AG04449 (cell line): Measurements from ENCODE around the gene ZNF77.

ENCODE experiments used
- CTCF ChIA-PET: fragments of 350-600 bp; formaldehyde crosslinking; extraction: SDS; loops from one replicate; lab custom pipeline; 2021; ENCODE audit warnings: antibody characterized with exemption; lab: Yijun Ruan, JAX
- POLR2A ChIA-PET: fragments of 400-600, 350-600 bp; formaldehyde crosslinking; extraction: SDS; loops from one replicate; lab custom pipeline; 2020; ENCODE audit warnings: antibody characterized with exemption, inconsistent platforms; lab: Yijun Ruan, JAX
- DNase-seq: peaks from one replicate; pipeline ENCODE4 v3.0.0-alpha.2; 2010; ENCODE audit warnings: low read depth, low spot score
- H3K4me3 ChIP-seq: 2 replicates; pipeline ENCODE4 v1.5.1; 2011; ENCODE audit warnings: low read depth, mild to moderate bottlenecking, control low read depth, low read length
- TF ChIP-seq, protein P1 (sequence below): IDR thresholded peaks from one replicate; pipeline ENCODE4 v1.5.1; 2011; ENCODE audit warnings: mild to moderate bottlenecking, moderate library complexity, low read length, control low read depth, inconsistent platforms; ENCODE audit not compliant: insufficient read depth; ENCODE audit errors: missing control alignments

Gene ZNF77

DNA sequence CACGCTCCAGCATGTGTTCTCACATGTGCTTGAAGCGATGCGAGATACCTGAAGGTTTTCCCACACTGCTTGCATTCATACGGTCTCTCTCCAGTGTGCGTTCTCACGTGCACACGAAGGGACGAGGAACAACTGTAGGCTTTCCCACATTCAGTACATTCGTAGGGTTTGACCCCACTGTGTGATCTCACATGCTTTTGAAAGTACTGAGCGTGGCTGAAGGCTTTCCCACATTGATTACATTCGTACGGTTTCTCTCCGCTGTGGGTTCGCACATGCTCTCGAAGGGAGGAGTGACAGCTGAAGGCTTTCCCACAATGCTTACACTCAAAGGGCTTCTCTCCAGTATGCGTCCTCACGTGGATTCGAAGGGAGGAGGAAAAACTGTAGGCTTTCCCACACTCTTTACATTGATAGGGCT lies 11.3 kb downstream of the ZNF77 start:
- no peak for DNase-seq
- no peak overlapping the region for H3K4me3 ChIP-seq
- ChIA-PET CTCF (no interaction called here), POLR2A (interaction anchor here (1.5 kb wide), 1 partner anchor 17 kb away, joined by 4 read pairs; no protein-coding TSS in a partner anchor)
- TF ChIP-seq, protein P1, sequence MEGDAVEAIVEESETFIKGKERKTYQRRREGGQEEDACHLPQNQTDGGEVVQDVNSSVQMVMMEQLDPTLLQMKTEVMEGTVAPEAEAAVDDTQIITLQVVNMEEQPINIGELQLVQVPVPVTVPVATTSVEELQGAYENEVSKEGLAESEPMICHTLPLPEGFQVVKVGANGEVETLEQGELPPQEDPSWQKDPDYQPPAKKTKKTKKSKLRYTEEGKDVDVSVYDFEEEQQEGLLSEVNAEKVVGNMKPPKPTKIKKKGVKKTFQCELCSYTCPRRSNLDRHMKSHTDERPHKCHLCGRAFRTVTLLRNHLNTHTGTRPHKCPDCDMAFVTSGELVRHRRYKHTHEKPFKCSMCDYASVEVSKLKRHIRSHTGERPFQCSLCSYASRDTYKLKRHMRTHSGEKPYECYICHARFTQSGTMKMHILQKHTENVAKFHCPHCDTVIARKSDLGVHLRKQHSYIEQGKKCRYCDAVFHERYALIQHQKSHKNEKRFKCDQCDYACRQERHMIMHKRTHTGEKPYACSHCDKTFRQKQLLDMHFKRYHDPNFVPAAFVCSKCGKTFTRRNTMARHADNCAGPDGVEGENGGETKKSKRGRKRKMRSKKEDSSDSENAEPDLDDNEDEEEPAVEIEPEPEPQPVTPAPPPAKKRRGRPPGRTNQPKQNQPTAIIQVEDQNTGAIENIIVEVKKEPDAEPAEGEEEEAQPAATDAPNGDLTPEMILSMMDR, result no peak

DNA sequence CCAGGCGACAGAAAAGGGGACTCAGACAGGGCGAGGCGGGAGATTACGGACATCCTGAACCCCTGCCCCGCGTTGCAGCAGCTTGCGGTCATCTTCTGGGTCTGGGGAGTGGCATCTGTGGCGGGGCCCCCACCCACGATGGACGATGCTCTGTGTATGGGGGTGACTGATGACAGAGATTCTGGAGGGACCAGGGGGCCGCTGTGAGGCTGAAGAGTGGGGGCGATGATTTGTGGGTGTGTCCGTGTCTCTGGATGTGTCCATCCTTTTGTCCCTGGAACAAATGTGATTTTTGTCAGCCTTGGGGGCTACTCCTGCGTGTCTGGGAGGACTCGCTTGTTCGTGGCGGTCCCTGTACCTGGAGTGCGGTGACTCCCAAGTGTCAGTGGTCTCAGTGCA lies 17.7 kb downstream of the ZNF77 start:
- TF ChIP-seq, protein P1, result no peak
- H3K4me3 ChIP-seq, result no peak overlapping the region
- ChIA-PET CTCF (no interaction called here), POLR2A (no interaction called here)
- no peak for DNase-seq

DNA sequence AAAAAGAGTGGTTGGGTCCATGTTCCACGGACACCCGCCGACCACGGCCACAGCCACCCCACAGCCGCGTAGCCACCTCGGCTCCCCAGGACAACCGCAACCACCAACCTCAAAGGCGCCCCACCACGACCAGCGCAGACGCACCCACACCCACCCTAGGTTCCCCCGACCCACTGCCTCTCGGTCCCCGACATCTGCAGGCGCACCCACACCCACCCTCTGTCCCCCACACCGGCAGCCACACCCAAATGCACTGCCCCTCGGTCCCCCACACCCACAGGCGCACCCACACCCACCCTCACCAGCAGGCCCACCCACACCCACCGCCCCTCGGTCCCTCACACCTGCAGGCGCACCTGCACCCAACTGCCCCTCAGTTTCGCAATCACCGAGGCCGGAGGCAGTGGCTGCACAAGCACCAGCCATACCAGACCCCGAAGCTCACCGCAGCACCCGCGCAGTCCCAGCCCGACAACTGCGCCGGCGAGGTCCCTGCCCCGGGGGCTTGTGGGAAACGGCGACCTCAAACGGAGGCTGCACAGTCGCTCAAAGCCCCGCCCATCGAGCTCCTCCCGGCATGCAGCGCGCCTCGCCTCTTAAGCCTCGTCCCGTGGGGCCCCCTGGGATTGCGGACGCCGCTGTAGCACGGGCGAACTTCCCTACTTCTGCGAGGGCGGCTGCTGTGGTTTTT lies 18.3 kb downstream of the ZNF77 start:
- no peak overlapping the region for H3K4me3 ChIP-seq
- POLR2A ChIA-PET, result no interaction called here
- TF ChIP-seq, protein P1, result no peak
- CTCF ChIA-PET, result no interaction called here
- no peak for DNase-seq

DNA sequence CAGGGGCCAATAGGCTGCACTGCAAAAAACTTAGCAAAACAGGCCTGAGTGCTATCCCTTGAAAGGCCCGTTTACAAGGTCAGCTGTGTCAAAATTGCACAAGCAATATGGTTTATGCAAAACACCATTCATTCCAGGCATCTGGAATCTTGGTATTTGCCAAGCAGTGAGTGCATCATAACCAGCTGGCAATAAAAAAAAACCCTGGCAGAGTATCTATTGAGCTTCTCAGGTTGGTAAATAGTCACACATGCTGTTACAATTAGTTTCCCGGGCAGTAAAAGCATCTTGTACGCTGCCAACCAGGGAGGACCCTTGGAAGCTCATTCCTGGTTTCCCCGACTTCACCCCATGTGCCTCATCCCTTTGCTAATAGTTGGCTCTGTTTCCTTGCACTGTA lies 21.3 kb downstream of the ZNF77 start:
- TF ChIP-seq, protein P1, result no peak
- ChIA-PET POLR2A (no interaction called here), CTCF (interaction anchor here (1.4 to 2.3 kb wide), 3 partner anchors 15 to 36 kb away, joined by 3 to 7 read pairs (median 5); no protein-coding TSS in a partner anchor)
- no peak for DNase-seq
- H3K4me3 ChIP-seq, result no peak overlapping the region

DNA sequence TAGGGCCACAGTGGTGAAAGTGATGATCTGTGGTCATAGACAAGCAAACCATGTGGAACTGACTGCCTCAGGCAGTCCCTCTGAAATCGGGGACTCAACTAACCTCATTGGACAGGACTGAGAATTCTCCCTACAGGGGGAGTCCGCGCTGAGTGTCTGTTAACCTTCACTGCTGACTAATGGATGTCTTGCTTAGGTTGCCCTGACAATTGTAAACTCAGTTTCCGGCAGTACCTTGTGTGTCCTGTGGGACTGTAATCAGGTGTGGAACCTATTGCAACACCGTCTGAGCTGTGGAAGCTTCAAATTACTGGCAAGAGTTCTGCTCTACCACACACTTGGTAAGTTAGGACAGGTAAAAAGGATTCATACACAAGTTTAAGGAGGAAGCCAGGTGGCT lies 21.8 kb downstream of the ZNF77 start:
- ChIA-PET CTCF (interaction anchor here (1.4 to 2.3 kb wide), 3 partner anchors 15 to 36 kb away, joined by 3 to 7 read pairs (median 5); no protein-coding TSS in a partner anchor), POLR2A (no interaction called here)
- DNase-seq, result no peak
- TF ChIP-seq, protein P1, result no peak
- H3K4me3 ChIP-seq, result no peak overlapping the region

DNA sequence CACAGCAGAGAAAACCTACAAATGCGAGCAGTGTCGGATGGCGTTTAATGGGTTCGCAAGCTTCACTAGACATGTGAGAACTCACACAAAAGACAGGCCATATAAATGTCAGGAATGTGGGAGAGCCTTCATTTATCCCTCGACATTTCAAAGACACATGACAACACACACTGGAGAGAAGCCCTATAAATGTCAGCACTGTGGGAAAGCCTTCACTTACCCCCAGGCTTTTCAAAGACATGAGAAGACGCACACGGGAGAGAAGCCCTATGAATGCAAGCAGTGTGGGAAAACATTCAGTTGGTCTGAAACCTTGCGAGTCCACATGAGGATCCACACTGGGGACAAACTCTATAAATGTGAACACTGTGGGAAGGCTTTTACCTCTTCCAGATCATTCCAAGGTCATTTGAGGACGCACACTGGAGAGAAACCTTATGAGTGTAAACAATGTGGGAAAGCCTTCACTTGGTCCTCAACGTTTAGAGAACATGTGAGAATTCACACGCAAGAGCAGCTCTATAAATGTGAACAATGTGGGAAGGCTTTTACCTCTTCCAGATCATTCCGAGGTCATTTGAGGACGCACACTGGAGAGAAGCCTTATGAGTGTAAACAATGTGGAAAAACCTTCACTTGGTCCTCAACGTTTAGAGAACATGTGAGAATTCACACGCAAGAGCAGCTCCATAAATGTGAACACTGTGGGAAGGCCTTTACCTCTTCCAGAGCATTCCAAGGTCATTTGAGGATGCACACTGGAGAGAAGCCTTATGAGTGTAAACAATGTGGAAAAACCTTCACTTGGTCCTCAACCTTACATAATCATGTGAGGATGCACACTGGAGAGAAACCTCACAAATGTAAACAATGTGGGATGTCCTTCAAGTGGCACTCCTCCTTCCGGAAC lies 27.2 kb downstream of the ZNF77 start:
- no peak for DNase-seq
- TF ChIP-seq, protein P1, result no peak
- CTCF ChIA-PET, result no interaction called here
- POLR2A ChIA-PET, result no interaction called here
- no peak overlapping the region for H3K4me3 ChIP-seq
